ENCODE data around the gene METTL24. TPM values are rescaled to one million over a fixed set of nuclear protein-coding genes. Genes with fewer than 3 reads are reported as not detected.
"Not testable (repeated sequence)": the region's sequence is repeated elsewhere in the genome, so short reads cannot be mapped to it uniquely, and the experiment has no call there.

Gene METTL24
- total RNA-seq, 2 experiments from 2014 or later: not detected

- Mint-ChIP-seq H3K9me3 (peaks cover 4% of the 10 kb centered on the region), H3K4me3 (no peak overlapping the region), H3K36me3 (ENCODE audit: low read depth) (no peaks in the 10 kb centered on the region), H3K4me1 (no peaks in the 10 kb centered on the region), H3K27me3 (peaks cover 8% of the 10 kb centered on the region), H3K27ac (no peak overlapping the region)
- ChIA-PET CTCF (no interaction called here), POLR2A (no interaction called here)
- DNase-seq: no peak
Observed at GRCh38 chr6:110283657-110284056, 74.5 kb downstream of the METTL24 start.

- ChIA-PET CTCF (no interaction called here), POLR2A (no interaction called here)
- peaks cover 4% of the 10 kb centered on the region for H3K27me3 Mint-ChIP-seq
- no peak overlapping the region for H3K27ac Mint-ChIP-seq
- no peaks in the 10 kb centered on the region for H3K36me3 Mint-ChIP-seq (ENCODE audit: low read depth)
- H3K4me3 Mint-ChIP-seq: no peak overlapping the region
- H3K4me1 Mint-ChIP-seq: no peaks in the 10 kb centered on the region
- H3K9me3 Mint-ChIP-seq: peaks cover 4% of the 10 kb centered on the region
- DNase-seq: no peak
Observed at GRCh38 chr6:110282412-110282811, 75.7 kb downstream of the METTL24 start.

GRCh38 chr6:110277100-110277665, 81.0 kb downstream of the METTL24 start:
- Mint-ChIP-seq H3K27me3 (no peaks in the 10 kb centered on the region), H3K4me1 (no peaks in the 10 kb centered on the region), H3K4me3 (no peak overlapping the region), H3K9me3 (peaks cover 4% of the 10 kb centered on the region), H3K36me3 (ENCODE audit: low read depth) (no peaks in the 10 kb centered on the region), H3K27ac (no peak overlapping the region)
- POLR2A ChIA-PET: no interaction called here
- CTCF ChIA-PET: no interaction called here
- no peak for DNase-seq

- H3K36me3 Mint-ChIP-seq (ENCODE audit: low read depth); H3K27me3 Mint-ChIP-seq; CTCF ChIA-PET; H3K4me3 Mint-ChIP-seq; H3K9me3 Mint-ChIP-seq; DNase-seq; H3K27ac Mint-ChIP-seq; H3K4me1 Mint-ChIP-seq; POLR2A ChIA-PET: not testable (repeated sequence)
Observed at GRCh38 chr6:110272781-110273180, 85.4 kb downstream of the METTL24 start.

- POLR2A ChIA-PET: no interaction called here
- H3K27ac Mint-ChIP-seq: no peak overlapping the region
- H3K36me3 Mint-ChIP-seq (ENCODE audit: low read depth): no peaks in the 10 kb centered on the region
- CTCF ChIA-PET: no interaction called here
- no peaks in the 10 kb centered on the region for H3K27me3 Mint-ChIP-seq
- no peaks in the 10 kb centered on the region for H3K4me1 Mint-ChIP-seq
- no peak overlapping the region for H3K4me3 Mint-ChIP-seq
- DNase-seq: no peak
- H3K9me3 Mint-ChIP-seq: peaks cover 3% of the 10 kb centered on the region
Observed at GRCh38 chr6:110271732-110272022, 86.5 kb downstream of the METTL24 start.

DNA sequence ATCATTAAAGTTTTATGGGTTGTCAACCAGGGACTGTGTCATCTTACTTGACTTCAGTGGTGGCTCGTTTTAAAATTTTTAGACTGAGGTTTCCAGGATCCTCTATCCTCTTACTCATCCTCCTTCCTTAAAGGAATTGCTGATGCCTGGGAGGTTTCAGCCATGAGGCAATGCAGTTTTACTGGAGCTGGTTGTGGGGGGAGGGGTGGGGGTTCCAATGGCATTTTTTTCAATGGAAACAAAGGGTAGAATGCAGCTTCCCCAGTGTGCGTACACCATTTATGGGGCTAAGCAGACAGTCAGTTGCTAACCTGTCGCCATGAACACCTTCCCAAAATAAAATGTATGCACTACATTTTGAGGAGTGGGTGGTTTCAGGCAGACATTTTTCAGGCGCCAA, 88.0 kb downstream of the METTL24 start:
- ChIA-PET POLR2A (interaction anchor here (0.6 kb wide), 1 partner anchor 360 kb away, joined by 3 read pairs; no protein-coding TSS in a partner anchor), CTCF (no interaction called here)
- Mint-ChIP-seq H3K27ac (no peak overlapping the region), H3K27me3 (no peaks in the 10 kb centered on the region), H3K9me3 (peaks cover 3% of the 10 kb centered on the region), H3K4me3 (no peak overlapping the region), H3K4me1 (no peaks in the 10 kb centered on the region), H3K36me3 (ENCODE audit: low read depth) (no peaks in the 10 kb centered on the region)
- DNase-seq: no peak

DNA sequence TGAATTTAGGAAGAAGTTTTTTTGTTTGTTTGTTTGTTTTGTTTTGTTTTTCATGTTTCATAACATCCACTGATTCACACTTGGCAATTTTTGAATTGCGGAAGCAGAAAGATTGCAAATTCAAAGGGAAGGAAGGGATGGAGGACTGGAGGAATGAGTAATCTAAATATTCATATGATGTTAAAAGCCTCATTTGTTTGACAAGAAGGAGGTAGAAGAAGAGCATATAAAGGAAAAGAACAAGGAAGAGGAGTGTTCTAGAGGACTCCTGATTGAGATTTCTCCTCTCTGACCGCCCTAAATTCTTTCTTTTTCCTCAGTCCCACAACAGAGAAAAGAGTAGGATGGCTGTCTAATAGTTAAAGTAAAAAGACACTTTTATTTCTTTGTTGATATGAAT, 88.5 kb downstream of the METTL24 start:
- Mint-ChIP-seq H3K27ac (no peak overlapping the region), H3K27me3 (no peaks in the 10 kb centered on the region), H3K36me3 (ENCODE audit: low read depth) (no peaks in the 10 kb centered on the region), H3K4me1 (no peaks in the 10 kb centered on the region), H3K9me3 (peaks cover 3% of the 10 kb centered on the region), H3K4me3 (no peak overlapping the region)
- DNase-seq: no peak
- CTCF ChIA-PET: no interaction called here
- POLR2A ChIA-PET: no interaction called here

- ChIA-PET CTCF (no interaction called here), POLR2A (no interaction called here)
- no peaks in the 10 kb centered on the region for H3K4me1 Mint-ChIP-seq
Observed at GRCh38 chr6:110266996-110267395, 91.2 kb downstream of the METTL24 start.

GRCh38 chr6:110265273-110265672, 92.9 kb downstream of the METTL24 start:
- CTCF ChIA-PET: no interaction called here
- Mint-ChIP-seq H3K4me1 (no peaks in the 10 kb centered on the region), H3K27ac (no peak overlapping the region), H3K9me3 (peaks cover 4% of the 10 kb centered on the region), H3K4me3 (no peak overlapping the region), H3K36me3 (ENCODE audit: low read depth) (no peaks in the 10 kb centered on the region), H3K27me3 (peaks cover 2% of the 10 kb centered on the region)
- POLR2A ChIA-PET: no interaction called here
- no peak for DNase-seq

More at GRCh38 chr6:110266996-110267395, 91.2 kb downstream of the METTL24 start:
- Mint-ChIP-seq H3K27me3 (peaks cover 2% of the 10 kb centered on the region), H3K9me3 (peaks cover 3% of the 10 kb centered on the region), H3K4me3 (no peak overlapping the region), H3K27ac (no peak overlapping the region), H3K36me3 (ENCODE audit: low read depth) (no peaks in the 10 kb centered on the region)
- no peak for DNase-seq

DNA sequence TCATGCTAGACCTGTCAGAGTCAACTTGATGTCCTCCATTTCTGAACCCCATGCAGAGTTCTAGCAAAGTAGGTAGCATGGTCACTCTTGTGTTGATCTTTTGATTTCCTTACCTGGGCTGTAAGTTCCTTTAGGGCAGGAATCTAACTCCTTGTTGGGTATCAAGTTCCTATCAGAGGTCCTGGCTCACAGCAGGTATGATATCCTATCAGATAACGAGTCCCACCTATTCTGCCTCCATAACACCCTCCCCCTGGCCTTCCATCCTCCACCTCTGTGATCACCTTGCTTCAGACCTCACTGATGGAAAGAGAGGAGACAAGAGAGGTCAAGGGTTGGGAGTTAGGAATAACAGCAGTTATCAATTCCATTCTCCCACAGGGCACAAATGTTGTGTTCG, 101.8 kb downstream of the METTL24 start:
- H3K4me1 Mint-ChIP-seq: no peaks in the 10 kb centered on the region
- H3K27ac Mint-ChIP-seq: no peak overlapping the region
- H3K36me3 Mint-ChIP-seq (ENCODE audit: low read depth): no peaks in the 10 kb centered on the region
- peaks cover 2% of the 10 kb centered on the region for H3K27me3 Mint-ChIP-seq
- peaks cover 12% of the 10 kb centered on the region for H3K9me3 Mint-ChIP-seq
- DNase-seq: no peak
- H3K4me3 Mint-ChIP-seq: no peak overlapping the region
- ChIA-PET CTCF (no interaction called here), POLR2A (no interaction called here)

DNA sequence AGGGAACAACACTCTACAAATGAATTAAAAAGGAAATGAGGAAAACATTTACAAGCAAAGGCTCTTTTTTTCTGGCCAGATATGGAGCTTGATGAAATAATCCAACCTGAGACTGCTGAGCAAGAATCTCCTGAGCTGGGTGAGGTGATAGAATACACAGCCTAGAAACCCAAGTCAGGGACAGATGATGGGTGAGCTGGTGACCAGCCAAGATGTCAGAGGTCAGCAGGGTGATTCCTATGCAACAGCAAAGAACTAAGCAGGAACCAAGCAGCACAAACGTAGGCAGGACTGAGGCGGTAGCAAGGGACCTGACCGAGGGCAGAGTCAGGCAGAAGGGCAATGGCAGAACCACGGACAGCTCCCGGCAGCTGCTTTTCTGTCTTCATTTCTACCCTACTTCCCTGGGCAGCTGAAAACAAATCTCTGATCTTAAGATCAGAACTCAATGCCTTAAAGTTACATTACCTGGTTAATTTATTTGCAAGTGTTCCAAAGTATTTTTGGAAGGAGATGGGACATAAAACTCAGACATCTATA, 102.9 kb downstream of the METTL24 start:
- H3K27me3 Mint-ChIP-seq: peaks cover 2% of the 10 kb centered on the region
- POLR2A ChIA-PET: no interaction called here
- H3K36me3 Mint-ChIP-seq (ENCODE audit: low read depth): no peaks in the 10 kb centered on the region
- no peaks in the 10 kb centered on the region for H3K4me1 Mint-ChIP-seq
- CTCF ChIA-PET: interaction anchor here (1.4 kb wide), 1 partner anchor 10 kb away, joined by 4 read pairs; no protein-coding TSS in a partner anchor
- H3K4me3 Mint-ChIP-seq: no peak overlapping the region
- peak; percentile 9 for DNase-seq
- H3K9me3 Mint-ChIP-seq: peaks cover 10% of the 10 kb centered on the region
- H3K27ac Mint-ChIP-seq: no peak overlapping the region

DNA sequence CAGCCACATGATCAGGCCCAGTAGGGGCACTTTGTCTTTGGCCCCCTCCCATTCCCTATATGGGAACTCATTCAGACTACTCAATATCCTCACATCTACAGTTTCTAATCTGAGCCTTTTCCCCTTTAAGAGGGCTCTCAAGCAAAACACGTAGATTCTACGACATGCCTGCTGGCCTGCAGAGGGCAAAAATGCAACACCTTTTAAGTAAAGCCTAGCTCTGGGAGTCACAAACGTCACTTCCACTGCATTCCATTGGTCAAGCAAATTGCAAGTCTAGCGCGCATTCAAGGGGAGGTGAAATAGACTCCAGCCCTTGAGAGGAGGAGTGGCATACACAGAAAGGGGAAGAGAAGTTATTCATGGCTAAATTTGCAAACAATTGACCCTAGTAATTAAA, 107.3 kb downstream of the METTL24 start:
- Mint-ChIP-seq H3K27me3 (peaks cover 2% of the 10 kb centered on the region), H3K36me3 (ENCODE audit: low read depth) (no peaks in the 10 kb centered on the region)
- POLR2A ChIA-PET: no interaction called here

DNA sequence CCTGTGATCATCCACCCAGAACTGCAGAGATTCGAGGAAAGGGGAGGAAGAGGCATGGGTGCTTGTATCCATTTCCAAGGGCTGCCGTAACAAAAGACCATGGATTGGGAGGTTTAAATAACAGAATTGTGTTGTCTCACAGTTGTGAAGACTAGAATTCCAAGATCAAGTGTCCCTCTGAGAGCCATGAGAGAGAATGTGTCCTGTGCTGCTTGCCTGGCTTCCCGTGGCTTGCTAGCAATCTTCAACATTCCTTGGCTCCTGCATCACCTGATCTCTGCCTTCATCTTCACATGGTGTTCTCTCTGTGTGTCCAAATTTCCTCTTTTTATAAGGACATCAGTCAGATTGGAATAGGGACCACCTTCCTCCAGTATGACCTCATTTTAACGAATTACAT, 108.1 kb downstream of the METTL24 start:
- Mint-ChIP-seq H3K4me1 (no peaks in the 10 kb centered on the region), H3K27ac (no peak overlapping the region), H3K27me3 (no peaks in the 10 kb centered on the region), H3K4me3 (no peak overlapping the region), H3K9me3 (no peaks in the 10 kb centered on the region), H3K36me3 (ENCODE audit: low read depth) (no peaks in the 10 kb centered on the region)
- CTCF ChIA-PET: no interaction called here
- no peak for DNase-seq
- POLR2A ChIA-PET: no interaction called here

More for the DNA sequence above, 107.3 kb downstream of the METTL24 start:
- H3K4me3 Mint-ChIP-seq: no peak overlapping the region
- CTCF ChIA-PET: no interaction called here
- no peak overlapping the region for H3K27ac Mint-ChIP-seq
- no peaks in the 10 kb centered on the region for H3K4me1 Mint-ChIP-seq
- H3K9me3 Mint-ChIP-seq: peaks cover 2% of the 10 kb centered on the region
- no peak for DNase-seq

GRCh38 chr6:110246900-110247546, 111.1 kb downstream of the METTL24 start:
- Mint-ChIP-seq H3K27ac (no peak overlapping the region), H3K9me3 (peaks cover 2% of the 10 kb centered on the region), H3K36me3 (ENCODE audit: low read depth) (no peaks in the 10 kb centered on the region), H3K4me3 (no peak overlapping the region), H3K27me3 (no peaks in the 10 kb centered on the region), H3K4me1 (no peaks in the 10 kb centered on the region)
- CTCF ChIA-PET: interaction anchor here (0.7 to 0.9 kb wide), 2 partner anchors 51 to 417 kb away, joined by 3 to 4 read pairs; no protein-coding TSS in a partner anchor
- POLR2A ChIA-PET: no interaction called here
- DNase-seq: no peak
